ENCODE data around the gene ADARB2.

DNA sequence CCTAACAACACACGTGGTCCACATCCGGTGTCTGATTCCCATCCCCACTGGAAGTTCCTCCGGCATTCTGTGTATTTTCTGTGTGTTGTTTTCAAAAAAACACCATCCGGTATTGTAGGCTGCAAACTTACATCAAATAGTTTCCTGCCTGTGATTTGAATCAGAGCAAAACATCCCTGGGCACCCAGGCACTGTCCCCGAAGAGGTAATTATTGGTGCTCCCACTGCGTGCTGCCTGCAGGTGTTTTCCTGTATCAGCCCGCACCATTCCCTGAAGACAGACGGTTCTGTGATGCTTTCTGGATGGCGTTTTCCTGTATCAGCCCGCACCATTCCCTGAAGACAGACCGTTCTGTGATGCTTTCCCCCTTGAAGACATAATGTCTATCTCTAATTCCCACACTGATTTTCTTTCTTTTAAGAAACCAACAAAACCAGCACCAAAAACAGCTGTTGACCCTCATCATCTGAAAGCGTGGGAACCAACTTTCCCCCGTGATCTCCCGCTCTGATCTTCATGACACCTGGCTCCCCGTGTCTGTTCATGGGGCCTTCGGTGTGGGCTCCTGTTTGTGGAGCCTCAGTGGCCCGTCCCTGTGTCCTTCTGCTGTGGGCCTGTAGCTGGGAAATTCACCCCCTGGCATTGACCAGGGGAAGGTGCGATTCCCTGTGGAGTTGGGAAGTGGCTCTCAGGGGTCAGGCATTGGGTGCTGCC, 205.3 kb downstream of the ADARB2 start:
- no peak for TF ChIP-seq EZH2phosphoT487 (IDR thresholded peaks at IDR 0.05; ENCODE audit: insufficient read depth, low read depth)
- TF ChIP-seq EZH2 (IDR thresholded peaks at IDR 0.05; ENCODE audit: insufficient read depth, poor library complexity, severe bottlenecking), result no peak
